GM18909 (cell line): ENCODE results near the gene ITPRIP.

ENCODE experiments used
- ATAC-seq: cut with Tn5 transposase; IDR thresholded peaks from one replicate; pipeline ENCODE4 v1.9.1; 2021; ENCODE audit warnings: mild to moderate bottlenecking; ENCODE audit not compliant: unreplicated experiment, poor library complexity

The ITPRIP gene

DNA sequence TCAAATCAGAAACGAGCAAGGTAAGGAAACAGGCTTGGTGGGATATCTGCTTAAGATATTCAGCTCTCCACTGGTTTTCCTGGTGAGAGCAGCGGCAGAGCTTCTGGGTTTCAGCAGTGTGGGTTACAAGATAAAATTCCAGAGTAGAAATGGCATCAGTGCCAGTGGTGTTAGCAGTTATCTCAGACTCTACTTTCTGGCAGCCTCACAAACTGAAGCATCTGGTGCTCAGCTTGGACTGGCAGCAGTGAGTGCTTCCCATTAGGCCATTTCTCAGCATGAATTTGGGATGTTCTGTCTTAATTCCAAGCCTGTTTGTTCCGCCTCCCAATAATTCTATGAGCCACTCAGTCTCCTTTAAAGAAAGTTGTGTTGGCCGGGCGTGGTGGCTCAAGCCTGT lies 76.2 kb downstream of the ITPRIP start:
- ATAC-seq, result no peak

DNA sequence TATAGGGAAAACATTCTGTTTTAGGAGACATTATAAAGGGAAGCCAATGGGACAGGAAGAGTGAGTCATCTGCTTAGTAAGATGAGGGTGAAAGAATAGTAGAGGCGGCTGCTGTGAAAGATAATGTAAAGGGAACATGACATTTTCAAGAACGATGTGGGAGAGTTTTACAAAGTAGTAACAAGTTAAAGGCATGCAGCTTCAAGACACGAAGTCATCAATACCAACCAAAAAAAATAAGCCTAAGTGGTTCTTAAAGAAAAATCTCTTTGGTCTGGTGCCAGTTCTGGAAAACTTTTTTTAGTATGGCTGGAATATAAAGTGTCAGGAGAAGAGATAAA lies 77.5 kb downstream of the ITPRIP start:
- ATAC-seq, result no peak

DNA sequence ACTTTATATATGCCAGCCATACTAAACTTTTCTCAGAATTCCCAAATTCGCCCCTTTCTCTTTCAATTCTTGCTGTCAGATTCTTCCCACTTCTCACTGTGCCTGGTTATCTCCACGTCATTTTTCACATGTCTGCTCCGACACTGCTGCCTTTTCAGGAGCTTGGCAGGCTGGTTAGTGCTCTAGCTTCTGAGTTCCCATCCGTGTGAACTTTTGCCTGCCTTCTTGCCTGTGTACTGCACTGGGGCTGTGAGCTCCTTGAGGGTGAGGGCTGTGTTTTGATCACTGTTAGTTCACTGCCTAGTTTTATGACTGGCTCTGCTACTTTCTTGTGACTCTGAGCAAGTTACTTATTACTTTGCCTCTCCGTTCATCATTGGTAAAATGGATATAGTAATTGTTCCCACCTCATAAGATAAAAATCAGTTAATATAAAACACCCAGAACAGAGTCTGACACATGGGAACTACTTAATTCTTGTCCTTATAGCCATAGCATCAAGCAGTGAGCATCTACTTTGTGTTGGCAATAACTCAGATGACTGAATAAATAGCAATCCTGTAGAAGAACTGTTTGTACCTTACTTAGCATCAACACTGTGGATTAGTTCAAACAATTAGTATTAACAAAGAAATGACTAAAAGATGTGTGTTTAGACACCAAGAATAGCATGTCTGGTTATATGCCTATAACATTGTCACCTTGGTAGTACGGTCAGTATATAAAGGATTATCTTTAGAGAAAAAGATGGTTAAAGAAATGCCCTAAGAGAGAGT lies 78.1 kb downstream of the ITPRIP start:
- ATAC-seq, result no peak
